UCSD-AML1 (cell line): ENCODE results near the gene PSAPL1.

Experiments used
- DNase-seq: peaks from one replicate; lab custom pipeline; 2025; ENCODE audit not compliant: unreplicated experiment; lab: John Stamatoyannopoulos, UW

The PSAPL1 gene

GRCh38 chr4:7397206-7398103, 37.3 kb downstream of the PSAPL1 start:
- DNase-seq = no peak

DNA sequence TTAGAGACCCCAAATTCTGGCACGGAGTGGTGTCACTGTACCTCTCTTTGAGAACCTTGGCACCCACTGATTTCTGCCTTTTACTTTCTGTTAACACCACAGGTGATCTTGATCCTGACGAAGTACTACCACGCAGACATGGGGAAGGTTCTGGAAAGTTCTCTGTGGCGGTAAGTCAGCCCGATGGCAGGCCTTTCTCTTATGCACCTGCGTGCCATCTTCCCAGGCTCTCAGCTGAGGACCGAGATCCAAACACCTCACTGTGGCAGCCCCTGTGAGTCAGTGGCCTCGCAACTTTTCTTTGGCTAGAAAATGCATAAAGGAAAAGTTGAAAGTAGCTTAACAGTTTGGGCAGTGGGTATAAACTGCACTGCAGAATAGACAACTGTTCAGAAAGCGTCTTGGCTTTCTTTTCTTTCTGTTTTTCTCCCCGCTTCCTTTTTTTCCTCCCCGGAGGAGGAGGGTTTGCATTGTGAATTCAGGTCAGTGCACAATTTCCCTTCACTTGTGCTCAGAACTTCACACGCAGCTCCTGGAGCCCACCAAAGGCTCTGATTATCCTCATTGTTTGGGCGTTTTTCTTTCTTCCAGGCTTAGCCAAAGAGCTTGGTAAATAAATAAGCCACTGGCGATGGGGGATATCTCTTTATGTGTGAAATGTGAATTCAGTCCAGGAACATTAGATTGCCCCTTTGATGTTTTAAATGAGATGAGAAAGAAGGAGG, 38.4 kb downstream of the PSAPL1 start:
- no peak for DNase-seq

- no peak for DNase-seq
Observed at GRCh38 chr4:7395645-7396044, 39.1 kb downstream of the PSAPL1 start.

DNA sequence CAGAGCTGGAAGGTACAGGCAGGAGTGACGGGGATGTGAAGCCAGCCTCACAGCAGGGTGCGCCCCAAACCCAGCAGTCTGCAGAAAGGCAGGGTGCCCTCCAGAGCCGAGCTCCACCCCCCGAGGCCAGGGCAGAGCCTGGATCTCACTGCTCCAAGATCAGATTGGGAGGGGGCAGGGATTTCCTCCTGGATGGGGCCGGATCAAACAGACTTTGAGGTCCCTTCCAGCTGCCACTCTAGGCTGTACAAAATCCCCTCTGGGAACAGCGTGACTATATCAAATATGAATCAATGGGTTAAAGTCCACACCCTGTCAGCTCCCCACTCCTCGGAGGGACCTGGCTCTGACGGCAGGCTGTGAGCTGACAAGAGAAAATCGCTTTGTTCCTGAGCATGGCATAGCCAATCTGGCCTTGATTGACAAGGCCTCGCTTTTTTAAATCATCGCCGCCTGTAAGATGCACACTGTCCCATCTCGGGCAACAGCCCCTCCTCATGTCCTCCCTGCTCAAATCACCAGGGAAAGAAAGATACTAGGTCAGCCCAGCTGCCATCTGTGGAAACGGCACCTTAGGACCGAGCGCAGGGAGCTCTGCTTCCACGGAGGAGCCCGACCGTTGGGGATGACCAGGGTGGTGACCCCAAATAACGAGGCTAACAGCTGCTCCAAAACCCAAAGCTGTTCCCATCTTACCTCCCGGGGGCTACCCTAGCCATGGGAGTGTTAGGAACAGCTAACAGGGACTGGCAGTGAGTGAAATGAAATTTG, 39.9 kb downstream of the PSAPL1 start:
- no peak for DNase-seq

- no peak for DNase-seq
Observed at GRCh38 chr4:7393601-7394575, 40.8 kb downstream of the PSAPL1 start.

GRCh38 chr4:7392438-7393421, 42.0 kb downstream of the PSAPL1 start:
- no peak for DNase-seq

- DNase-seq = no peak
Observed at GRCh38 chr4:7391637-7392437, 42.9 kb downstream of the PSAPL1 start.

DNA sequence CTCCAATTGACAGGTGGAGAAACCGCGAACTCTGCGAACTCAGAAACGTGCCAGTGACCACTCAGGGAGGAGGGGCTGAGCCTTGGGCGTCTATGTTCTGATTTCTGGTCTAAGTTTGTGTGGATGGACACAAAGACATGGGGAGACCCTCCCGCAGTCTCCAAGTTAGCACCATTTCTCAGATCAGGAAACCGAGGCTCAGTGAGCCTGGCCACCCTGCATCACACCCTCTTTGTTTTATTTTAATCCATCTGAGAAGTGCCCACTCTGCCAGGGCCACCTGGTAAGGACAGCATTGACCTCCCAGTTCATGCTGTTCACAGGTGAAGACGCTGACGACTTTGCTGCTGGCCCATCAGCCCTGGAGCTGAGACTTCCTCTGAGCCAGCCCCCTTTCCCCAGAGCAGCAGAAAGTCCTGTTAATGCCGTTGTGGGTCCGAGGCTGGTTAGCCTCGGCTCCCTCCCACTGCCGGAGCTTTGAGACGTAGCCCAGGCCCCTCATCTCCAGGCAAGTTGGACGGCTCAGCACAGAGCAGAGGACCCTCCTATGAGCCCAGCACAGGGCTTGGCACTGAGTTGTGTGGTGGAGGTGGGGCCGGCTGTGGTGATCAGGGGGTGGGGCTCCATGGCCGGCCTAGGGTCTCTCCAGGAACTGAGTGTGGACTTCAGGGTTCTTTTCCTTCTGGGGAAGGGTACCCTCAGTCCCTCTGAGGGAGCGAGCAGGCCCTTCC, 43.7 kb downstream of the PSAPL1 start:
- no peak for DNase-seq

DNA sequence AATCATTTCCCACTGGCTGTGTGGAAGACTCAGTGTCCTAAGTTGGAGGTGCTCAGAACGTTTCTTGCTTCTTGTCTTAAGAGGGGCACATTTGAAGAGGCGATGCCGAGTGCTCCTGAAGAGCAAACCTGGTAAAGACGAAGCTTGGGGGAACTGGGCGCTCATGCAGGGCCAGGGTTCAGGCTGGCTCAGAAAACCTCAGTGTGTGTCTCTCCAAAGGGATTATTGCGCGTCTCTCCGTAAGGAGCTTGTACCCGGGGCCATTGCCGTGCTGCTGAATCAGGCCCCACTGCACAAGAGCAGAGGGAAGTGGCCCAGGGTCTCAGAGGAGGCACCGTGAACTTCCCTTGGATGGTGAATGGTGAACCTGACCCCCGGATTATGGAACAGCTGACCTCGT, 44.4 kb downstream of the PSAPL1 start:
- DNase-seq = no peak

DNA sequence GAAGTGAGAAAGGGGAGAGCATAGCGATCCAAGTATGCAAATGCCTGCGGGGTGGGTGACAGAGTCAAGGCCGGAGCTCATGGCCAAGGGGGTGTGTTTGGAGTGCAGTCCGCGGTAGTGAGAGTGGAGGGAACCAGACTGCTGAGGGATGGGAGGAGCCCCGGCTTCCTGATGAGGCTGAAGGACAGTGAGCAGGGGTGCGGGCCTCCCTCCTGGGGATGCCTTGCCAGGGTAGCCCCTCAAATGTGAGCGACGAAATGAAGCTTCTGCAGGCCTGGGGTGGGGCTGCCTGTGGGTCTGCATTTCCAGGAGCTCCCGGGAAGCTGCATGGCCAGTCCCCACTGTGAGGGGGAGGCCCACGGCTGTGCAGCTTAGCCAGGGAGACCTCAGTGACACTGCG, 45.0 kb downstream of the PSAPL1 start:
- DNase-seq = no peak

DNA sequence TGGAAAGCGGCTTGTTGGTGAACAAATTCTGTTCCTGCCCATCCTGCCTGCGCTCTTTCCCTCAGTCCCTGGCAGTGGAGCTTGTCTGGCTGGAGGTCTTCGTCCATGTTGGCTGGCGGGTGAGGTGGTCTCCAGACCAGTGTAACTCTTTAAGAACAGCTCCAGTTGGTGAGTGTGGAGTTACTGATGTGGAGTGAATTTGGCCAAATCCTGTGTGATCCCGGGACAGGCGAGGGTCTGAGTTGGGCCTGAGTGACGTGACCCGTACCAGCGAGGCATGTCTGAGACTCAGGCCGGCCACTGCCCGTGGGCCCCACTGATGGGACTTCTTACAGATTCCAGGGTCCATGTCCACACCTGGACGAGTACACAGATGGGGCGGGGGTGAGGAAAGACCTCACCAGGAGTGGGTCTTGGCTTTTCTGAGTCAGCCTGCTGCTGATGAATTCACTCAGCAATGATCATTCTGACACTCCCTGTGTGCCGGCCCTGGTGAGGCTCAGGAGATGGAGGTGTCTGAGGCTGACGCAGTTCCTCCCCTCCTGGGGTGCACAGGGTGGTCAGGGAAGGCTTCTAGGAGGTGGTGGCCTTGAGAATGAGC, 45.5 kb downstream of the PSAPL1 start:
- DNase-seq = no peak

GRCh38 chr4:7388627-7389026, 46.1 kb downstream of the PSAPL1 start:
- no peak for DNase-seq

- no peak for DNase-seq
Observed at GRCh38 chr4:7387925-7388324, 46.8 kb downstream of the PSAPL1 start.

GRCh38 chr4:7384929-7385890, 49.5 kb downstream of the PSAPL1 start:
- no peak for DNase-seq

GRCh38 chr4:7384003-7384928, 50.5 kb downstream of the PSAPL1 start:
- no peak for DNase-seq
